HUES6 (cell line): ENCODE data around the gene URI1.
"Not testable (repeated sequence)": the region's sequence is repeated elsewhere in the genome, so short reads cannot be mapped to it uniquely, and the experiment has no call there.

Source experiments
- H3K27ac ChIP-seq: 2 replicates; pipeline ENCODE4 v1.7.0; 2013; ENCODE audit warnings: low read depth, mild to moderate bottlenecking, low read length, inconsistent platforms
- H3K27me3 ChIP-seq: 2 replicates; pipeline ENCODE4 v1.6.1; 2013; ENCODE audit warnings: low read length; ENCODE audit not compliant: control insufficient read depth, insufficient read depth
- H3K36me3 ChIP-seq: 2 replicates; pipeline ENCODE4 v1.6.1; 2013; ENCODE audit warnings: low read length; ENCODE audit not compliant: control insufficient read depth, insufficient read depth
- H3K4me1 ChIP-seq: 2 replicates; pipeline ENCODE4 v1.6.1; 2013; ENCODE audit warnings: low read length; ENCODE audit not compliant: control insufficient read depth, insufficient read depth
- H3K4me3 ChIP-seq: 2 replicates; pipeline ENCODE4 v1.5.1; 2013; ENCODE audit warnings: low read depth, low read length
- H3K9ac ChIP-seq: one replicate; pipeline ENCODE4 v1.6.1; 2013; ENCODE audit warnings: mild to moderate bottlenecking, low read length
- H3K9me3 ChIP-seq: 2 replicates; pipeline ENCODE4 v1.6.1; 2013; ENCODE audit warnings: low read depth, low read length; ENCODE audit not compliant: control insufficient read depth, insufficient read depth

URI1 gene

DNA sequence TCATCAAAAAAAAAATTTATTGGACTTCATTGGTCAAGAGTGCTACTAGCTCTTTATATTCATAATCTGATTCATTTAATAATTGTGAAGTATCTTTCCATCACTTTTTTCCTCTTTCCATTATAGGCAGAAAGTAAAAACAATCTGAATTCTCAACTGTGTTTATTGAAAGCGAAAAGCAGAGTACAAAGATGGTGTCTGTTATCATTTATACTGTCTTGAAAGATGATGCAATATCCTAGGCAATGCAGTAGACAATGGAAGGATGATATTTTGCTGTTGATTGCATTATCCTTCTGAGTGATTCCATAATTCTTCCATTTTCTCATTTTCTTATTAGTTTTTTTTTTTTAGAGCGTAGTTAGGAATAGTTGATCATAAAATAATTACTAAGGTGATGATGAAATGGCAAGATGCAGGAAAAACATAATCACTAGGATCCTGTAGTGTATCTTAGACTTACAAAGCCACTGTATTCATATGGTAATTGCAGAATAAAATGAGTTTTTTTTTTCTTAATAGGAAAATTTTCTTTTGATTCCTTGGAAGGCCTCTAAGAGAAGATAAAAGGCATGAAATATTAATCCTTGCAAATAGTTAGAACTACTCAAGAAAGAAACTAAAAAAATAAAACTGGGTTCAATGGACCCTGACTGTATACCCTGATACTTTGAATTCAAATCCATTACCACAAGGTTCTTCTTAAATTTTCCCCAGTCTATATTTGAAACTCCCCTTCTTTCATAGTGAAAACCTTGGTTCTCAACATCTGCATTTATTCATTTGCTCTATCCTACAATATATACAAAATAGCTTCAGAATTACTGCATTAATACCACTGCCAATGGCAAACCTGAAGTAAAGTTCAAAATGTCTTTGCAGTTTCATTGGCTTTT lies 11.6 kb downstream of the URI1 start:
- Histone ChIP-seq H3K36me3 (peaks cover 11% of the 10 kb centered on the region; the same call in 1 of the 2 replicates), H3K9me3 (peaks cover 3% of the 10 kb centered on the region; the same call in 1 of the 2 replicates), H3K27me3 (no peaks in the 10 kb centered on the region), H3K27ac (no peak overlapping the region), H3K4me3 (no peak overlapping the region), H3K9ac (no peak overlapping the region), H3K4me1 (no peaks in the 10 kb centered on the region)

GRCh38 chr19:29956855-29957254 lies 14.8 kb downstream of the URI1 start:
- Histone ChIP-seq H3K9me3 (peaks cover 3% of the 10 kb centered on the region; the same call in 1 of the 2 replicates), H3K4me3 (no peak overlapping the region), H3K9ac (no peak overlapping the region), H3K27me3 (no peaks in the 10 kb centered on the region), H3K36me3 (no peaks in the 10 kb centered on the region), H3K4me1 (no peaks in the 10 kb centered on the region), H3K27ac (no peak overlapping the region)

GRCh38 chr19:29961311-29961710 lies 19.3 kb downstream of the URI1 start:
- H3K9me3 ChIP-seq, result no peaks in the 10 kb centered on the region
- no peak overlapping the region for H3K27ac ChIP-seq
- H3K36me3 ChIP-seq, result no peaks in the 10 kb centered on the region
- no peak overlapping the region for H3K4me3 ChIP-seq
- peaks cover 4% of the 10 kb centered on the region; the same call in 1 of the 2 replicates for H3K4me1 ChIP-seq
- no peak overlapping the region for H3K9ac ChIP-seq
- H3K27me3 ChIP-seq, result no peaks in the 10 kb centered on the region

DNA sequence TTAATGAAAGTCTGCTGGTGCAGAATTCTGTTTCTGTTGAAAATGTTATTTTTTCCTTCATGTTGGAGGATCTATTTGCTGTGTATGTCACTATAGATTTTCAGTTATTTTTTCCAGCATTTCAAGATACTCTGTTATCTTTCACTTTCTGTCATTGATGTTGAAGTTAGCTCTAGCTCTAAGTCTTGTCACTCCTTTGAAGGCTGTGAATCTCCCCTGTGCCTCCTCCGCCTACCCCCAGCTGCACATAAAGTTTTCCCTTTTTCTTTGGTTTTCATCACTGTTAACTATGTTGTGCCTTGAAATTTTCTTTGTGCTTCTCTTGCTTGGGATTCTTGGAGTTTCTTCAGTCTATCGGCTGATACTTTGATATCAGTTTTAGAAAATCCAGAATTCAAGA lies 20.8 kb downstream of the URI1 start:
- H3K4me3 ChIP-seq, result no peak overlapping the region
- no peak overlapping the region for H3K27ac ChIP-seq
- peaks cover 8% of the 10 kb centered on the region; the same call in 1 of the 2 replicates for H3K4me1 ChIP-seq
- no peaks in the 10 kb centered on the region for H3K27me3 ChIP-seq
- no peak overlapping the region for H3K9ac ChIP-seq
- no peaks in the 10 kb centered on the region for H3K9me3 ChIP-seq
- H3K36me3 ChIP-seq, result no peaks in the 10 kb centered on the region

- H3K9ac ChIP-seq, result no peak overlapping the region
- H3K27me3 ChIP-seq, result no peaks in the 10 kb centered on the region
- H3K36me3 ChIP-seq, result no peaks in the 10 kb centered on the region
- H3K4me1 ChIP-seq, result peaks cover 8% of the 10 kb centered on the region; the same call in 1 of the 2 replicates
- no peaks in the 10 kb centered on the region for H3K9me3 ChIP-seq
- no peak overlapping the region for H3K4me3 ChIP-seq
- H3K27ac ChIP-seq, result no peak overlapping the region
Measured at GRCh38 chr19:29963576-29963975, 21.5 kb downstream of the URI1 start.

DNA sequence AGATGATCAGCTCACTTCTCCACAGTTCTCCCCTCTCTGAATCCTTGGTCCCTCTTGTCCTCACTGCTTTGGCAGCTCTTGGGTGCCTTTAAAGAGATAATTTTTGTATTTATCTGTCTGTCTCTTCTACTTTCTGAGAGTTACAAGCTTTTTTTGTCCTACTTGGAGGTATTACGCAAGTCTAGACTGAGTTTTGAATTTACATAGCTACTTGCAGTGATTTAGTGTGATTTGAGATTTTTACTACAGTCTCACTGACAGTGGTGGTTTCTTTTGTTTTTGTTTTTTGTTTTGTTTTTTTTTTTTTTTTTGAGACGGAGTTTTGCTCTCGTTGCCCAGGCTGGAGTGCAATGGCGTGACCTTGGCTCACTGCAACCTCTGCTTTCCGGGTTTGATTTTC lies 22.1 kb downstream of the URI1 start:
- Histone ChIP-seq H3K27me3 (no peaks in the 10 kb centered on the region), H3K36me3 (no peaks in the 10 kb centered on the region), H3K27ac (no peak overlapping the region), H3K9me3 (no peaks in the 10 kb centered on the region), H3K9ac (no peak overlapping the region), H3K4me1 (peaks cover 8% of the 10 kb centered on the region; the same call in 1 of the 2 replicates), H3K4me3 (no peak overlapping the region)

GRCh38 chr19:29965492-29965891 lies 23.5 kb downstream of the URI1 start:
- Histone ChIP-seq H3K4me1 (peaks cover 8% of the 10 kb centered on the region; the same call in 1 of the 2 replicates), H3K27ac (no peak overlapping the region)

DNA sequence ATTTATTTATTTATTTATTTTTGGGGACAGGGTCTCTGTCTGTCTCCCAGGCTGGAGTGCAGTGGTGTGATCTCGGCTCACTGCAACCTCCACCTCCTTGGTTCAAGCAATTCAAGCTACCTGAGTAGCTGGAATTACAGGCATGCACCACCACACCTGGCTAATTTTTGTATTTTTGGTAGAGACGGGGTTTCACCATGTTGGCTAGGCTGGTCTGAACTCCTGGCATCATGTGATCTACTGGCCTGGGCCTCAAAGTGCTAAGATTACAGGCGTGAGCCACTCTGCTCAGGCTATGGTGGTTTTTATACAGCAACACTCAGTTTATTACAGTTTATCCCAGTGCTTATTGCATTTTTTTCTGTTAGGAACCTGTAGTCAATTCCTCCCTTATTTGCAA lies 24.1 kb downstream of the URI1 start:
- H3K27ac ChIP-seq, H3K36me3 ChIP-seq, H3K4me1 ChIP-seq: not testable (repeated sequence)

More at GRCh38 chr19:29965492-29965891, 23.5 kb downstream of the URI1 start:
- Histone ChIP-seq H3K9ac (no peak overlapping the region), H3K36me3 (no peaks in the 10 kb centered on the region), H3K4me3 (no peak overlapping the region), H3K27me3 (no peaks in the 10 kb centered on the region), H3K9me3 (no peaks in the 10 kb centered on the region)

DNA sequence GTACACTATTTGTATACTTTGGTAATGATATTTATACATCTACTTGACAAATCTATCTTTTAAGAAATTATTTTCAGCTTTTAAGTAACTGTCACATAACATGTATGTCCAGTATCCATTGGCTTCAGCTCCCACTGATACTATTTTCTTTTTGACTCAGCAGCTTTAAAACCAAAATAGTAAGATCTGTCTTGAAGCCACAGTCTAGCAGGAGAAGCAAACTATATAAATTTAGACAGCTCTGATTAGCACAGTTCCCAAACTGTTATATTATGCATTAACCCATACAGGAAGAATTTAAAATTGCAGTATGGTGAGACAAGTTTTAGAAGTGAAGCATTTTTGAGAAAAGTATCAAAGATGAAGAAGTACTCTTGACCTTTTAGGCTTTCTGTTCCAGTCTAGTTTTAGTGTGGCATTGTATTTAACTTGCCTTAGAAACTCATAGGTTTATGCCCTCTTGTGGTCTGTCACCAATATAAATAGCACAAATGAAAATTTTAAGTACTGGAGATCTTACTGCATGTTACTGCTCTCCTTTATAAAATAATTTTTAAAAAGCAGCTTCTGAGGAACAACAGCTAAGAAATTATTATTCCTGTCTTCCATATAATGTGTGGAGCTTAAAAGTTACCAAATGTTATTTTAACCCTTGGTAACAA lies 24.7 kb downstream of the URI1 start:
- Histone ChIP-seq H3K9me3 (no peaks in the 10 kb centered on the region), H3K4me3 (no peak overlapping the region), H3K27ac (no peak overlapping the region), H3K9ac (no peak overlapping the region), H3K4me1 (peaks cover 8% of the 10 kb centered on the region; the same call in 1 of the 2 replicates), H3K36me3 (no peaks in the 10 kb centered on the region), H3K27me3 (no peaks in the 10 kb centered on the region)

More for the DNA sequence above, 24.1 kb downstream of the URI1 start:
- not testable (repeated sequence) for H3K9me3 ChIP-seq, H3K27me3 ChIP-seq, H3K4me3 ChIP-seq, H3K9ac ChIP-seq

DNA sequence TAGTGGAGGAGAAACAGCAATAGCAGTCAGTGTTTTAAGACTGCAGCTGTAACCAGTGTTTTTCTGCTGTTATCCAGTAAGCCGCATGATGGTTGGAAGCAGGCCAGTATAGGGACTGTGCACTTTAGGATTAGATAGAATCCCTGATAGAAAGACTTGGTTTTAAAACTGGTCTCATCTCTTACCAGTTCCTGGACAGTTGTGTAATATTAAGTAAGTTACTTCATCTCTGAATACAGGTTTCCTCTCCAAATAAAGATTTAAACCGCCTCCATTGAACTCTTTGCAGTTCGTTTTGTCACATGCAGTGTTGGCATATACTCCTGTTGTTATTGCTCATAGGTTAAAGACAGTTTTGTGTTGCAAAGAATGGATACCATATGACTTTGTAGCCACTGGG lies 25.6 kb downstream of the URI1 start:
- no peak overlapping the region for H3K27ac ChIP-seq
- H3K9me3 ChIP-seq, result no peaks in the 10 kb centered on the region
- peaks cover 8% of the 10 kb centered on the region; the same call in 1 of the 2 replicates for H3K4me1 ChIP-seq
- no peaks in the 10 kb centered on the region for H3K27me3 ChIP-seq
- no peak overlapping the region for H3K4me3 ChIP-seq
- no peak overlapping the region for H3K9ac ChIP-seq
- H3K36me3 ChIP-seq, result no peaks in the 10 kb centered on the region

DNA sequence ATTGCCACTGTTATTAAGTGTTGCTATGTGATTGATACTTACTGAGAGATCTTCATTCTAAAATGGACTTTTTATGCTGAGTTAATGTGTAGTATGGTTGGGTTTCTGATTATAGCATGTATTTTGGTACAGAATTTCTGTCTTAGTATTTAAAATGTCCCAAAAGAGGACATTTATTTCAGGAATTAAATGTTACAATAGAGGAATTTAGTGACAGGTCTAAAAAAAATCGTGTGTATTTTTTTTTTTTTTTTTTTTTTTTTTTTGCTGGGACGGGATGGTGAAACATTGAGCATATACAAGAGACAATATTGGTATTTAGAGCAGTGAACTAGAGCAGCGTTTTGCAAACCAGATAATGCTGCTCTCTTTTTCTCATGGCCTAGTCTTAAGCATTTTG lies 27.9 kb downstream of the URI1 start:
- no peak overlapping the region for H3K27ac ChIP-seq
- H3K4me1 ChIP-seq, result 0 out of 2 replicates have a peak, but pooled peaks cover 4% of the 10 kb centered on the region
- H3K36me3 ChIP-seq, result no peaks in the 10 kb centered on the region
- no peaks in the 10 kb centered on the region for H3K9me3 ChIP-seq
- no peak overlapping the region for H3K9ac ChIP-seq
- no peak overlapping the region for H3K4me3 ChIP-seq
- no peaks in the 10 kb centered on the region for H3K27me3 ChIP-seq
